Activated CD4-positive, alpha-beta T cell treated with anti-CD3 and anti-CD28 coated beads, Interleukin-2, Interleukin-6, amounts not matched to agents 100 ng/mL and 50 ng/mL, durations not matched to agents 16 hours and 8 hours (primary cell): ENCODE data around the gene PHTF2.
"Not testable (repeated sequence)": the region's sequence is repeated elsewhere in the genome, so short reads cannot be mapped to it uniquely, and the experiment has no call there.

Source experiments
- DNase-seq: peaks from one replicate; pipeline ENCODE4 v3.0.0-alpha.2; 2020

PHTF2 gene

GRCh38 chr7:77798394-77799077 lies at the start of gene PHTF2, which contains the start of gene TMEM60:
TSS of gene PHTF2 (plus strand) at chr7:77798773.
TSS of gene TMEM60 (minus strand) at chr7:77798434. CDS start at chr7:77794373, 4,061 bp downstream.
- DNase-seq = peak; percentile 97

DNA sequence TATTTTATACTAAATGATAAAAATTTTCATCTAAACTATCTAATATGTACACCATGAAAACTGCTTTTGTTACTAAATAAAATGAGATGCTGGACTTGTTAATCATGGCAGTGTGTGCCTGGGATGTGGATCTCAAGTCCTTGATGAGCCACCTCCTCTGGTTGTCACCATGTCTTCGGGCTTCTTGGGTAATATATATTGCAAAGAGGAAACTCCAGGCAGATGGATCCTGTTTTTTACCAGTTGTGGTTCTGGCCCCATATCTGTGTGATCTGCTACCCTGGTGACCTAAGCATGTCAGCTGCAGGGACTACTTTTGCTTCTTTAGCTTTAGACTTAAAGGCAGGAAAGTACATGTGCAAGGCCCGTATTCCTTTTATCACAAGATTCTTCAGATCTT lies 46.6 kb upstream of the PHTF2 start:
- no peak for DNase-seq

DNA sequence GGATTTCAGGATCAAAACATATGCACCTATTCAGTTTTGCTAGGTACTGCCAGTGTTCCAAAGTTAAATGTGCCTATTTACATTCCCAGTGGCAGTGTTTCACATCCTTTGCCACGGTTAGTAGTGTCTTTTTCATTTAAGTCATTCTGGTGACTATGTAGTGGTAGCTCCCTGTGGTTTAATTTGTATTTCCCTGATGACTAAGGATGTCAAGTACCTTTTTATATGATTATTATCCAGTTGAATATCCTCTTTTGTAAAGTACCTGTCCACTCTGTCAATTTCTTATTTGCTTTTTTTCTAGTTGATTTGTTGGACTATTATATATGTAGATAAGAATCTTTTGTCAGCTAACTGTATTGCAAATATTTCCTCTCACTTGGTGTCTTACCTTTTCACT lies 45.4 kb upstream of the PHTF2 start:
- DNase-seq = no peak

- DNase-seq = no peak
These were observed 41.0 kb upstream of the PHTF2 start for GRCh38 chr7:77757589-77757988.

GRCh38 chr7:77759294-77759889 lies 39.2 kb upstream of the PHTF2 start:
- DNase-seq = peak; percentile 81

- no peak for DNase-seq
These were observed 37.6 kb upstream of the PHTF2 start for GRCh38 chr7:77760809-77761453.

- DNase-seq = no peak
These were observed 33.1 kb upstream of the PHTF2 start for GRCh38 chr7:77765481-77765880.

DNA sequence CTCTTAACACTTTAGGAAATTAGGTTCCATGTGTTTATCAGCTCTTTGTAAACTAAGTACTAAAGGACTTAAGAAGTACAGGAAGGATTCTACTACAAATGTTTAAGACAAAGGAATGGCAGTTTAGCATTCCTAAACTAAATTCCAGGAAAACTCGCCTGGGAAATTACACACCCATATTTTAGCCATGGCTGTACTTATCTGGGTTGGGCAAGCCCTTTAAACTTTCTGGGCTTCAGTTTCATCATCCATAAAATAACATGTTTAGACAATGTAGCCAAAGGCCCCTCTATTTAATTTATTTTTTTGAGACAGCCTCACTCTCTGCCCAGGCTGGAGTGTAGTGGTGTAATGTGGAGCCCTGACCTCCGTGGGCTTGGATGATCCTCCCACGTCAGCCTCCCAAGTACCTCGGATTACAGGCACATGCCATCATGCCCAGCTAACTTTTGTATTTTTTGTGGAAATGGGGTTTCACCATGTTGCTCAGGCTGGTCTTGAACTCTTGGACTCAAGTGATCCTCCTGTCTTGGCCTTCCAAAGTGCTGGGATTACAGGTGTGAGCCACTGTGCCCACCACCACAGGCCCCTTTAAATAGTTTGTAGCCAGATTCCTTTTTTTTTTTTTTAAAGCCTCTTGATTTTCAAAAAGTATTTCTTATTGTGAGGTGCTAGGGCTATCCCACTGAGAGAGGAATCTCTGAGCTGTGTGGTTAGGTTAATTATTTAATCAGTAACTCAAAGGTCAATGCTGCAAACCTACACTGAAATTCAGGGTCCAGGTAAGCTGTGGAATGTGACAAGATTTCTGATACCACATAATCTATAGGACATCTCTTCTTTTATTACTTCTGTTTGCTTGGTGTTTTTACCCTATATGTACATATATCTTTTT lies 32.4 kb upstream of the PHTF2 start:
- DNase-seq = no peak

DNA sequence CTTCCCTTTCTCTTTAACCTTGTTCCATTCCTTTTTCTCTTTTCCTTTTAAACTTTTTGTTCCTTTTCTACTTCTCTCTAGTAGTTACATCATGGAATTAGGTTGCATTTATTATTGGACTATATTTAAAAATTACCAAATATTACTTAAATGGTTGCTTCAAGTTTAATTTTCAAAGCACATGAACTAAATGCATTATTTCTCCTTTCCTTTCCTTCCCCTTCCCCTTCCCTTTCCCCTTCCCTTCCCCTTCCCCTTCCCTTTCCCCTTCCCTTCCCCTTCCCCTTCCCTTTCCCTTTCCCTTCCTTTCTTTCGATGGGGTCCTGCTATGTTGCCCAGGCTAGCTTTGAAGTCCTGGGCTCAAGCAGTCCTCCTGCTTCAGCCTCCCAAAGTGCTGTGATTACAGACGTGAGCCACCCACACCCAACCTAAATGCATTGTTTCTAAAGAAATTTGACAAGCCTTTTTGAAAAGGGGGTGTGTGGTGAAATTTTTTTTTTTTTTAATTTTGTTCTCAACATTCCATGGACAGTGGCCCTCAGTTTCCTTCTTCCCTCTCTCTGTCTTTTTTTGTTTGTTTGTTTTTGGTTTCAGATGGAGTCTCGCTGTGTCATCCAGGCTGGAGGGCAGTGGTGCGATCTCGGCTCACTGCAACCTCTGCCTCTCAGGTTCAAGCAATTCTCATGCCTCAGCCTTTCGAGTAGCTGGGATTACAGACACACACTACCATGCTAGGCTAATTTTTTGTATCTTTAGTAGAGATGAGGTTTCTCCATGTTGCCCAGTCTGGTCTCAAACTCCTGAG lies 31.6 kb upstream of the PHTF2 start:
- no peak for DNase-seq

DNA sequence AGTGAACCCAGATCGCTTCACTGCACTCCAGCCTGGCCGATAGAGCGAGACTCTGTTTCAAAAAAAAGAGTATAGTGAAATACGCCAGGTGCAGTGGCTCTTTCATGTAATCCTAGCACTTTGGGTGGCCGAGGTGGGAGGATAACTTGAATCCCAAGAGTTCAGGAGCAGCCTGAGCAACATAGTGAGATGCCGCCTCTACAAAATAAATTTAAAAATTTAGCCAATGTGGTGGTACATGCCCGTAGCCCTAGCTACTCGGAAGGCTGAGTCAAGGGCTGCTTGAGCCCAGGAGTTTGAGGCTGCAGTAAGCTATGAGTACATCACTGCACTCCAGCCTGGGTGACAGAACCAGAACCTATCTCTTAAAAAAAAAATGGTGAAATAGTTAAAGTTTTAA lies 28.3 kb upstream of the PHTF2 start:
- DNase-seq = no peak

- no peak for DNase-seq
These were observed 26.7 kb upstream of the PHTF2 start for GRCh38 chr7:77771901-77772300.

- no peak for DNase-seq
These were observed 20.0 kb upstream of the PHTF2 start for GRCh38 chr7:77778535-77778934.

DNA sequence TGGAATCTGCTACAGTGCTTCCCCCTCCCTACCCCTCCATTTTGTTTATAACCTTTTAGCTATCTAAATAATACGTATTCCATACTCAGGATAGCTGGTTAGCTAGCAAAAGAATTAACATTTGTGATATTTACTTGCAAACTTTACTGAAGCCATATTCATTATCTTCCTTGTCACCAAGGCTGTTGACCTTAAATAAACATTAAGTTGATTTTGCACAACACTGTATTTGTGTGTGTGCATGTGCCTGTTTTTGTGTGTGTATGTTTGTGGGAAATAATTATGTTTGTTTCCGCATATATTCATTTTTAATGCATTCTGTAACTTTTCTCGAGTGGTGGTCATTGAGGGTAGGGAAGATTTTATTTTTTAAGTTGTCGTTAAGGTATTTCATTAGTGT lies 16.2 kb upstream of the PHTF2 start:
- DNase-seq = no peak

GRCh38 chr7:77783111-77783510 lies 15.5 kb upstream of the PHTF2 start:
- no peak for DNase-seq

- DNase-seq = no peak
These were observed 15.0 kb upstream of the PHTF2 start for GRCh38 chr7:77783545-77783944.

GRCh38 chr7:77784426-77784825 lies 14.1 kb upstream of the PHTF2 start:
- DNase-seq = not testable (repeated sequence)

- no peak for DNase-seq
These were observed 12.6 kb upstream of the PHTF2 start for GRCh38 chr7:77786018-77786417.

GRCh38 chr7:77786741-77787140 lies 11.8 kb upstream of the PHTF2 start:
- DNase-seq = no peak

GRCh38 chr7:77788327-77788902 lies 10.2 kb upstream of the PHTF2 start:
- DNase-seq = no peak

- no peak for DNase-seq
These were observed 7.2 kb upstream of the PHTF2 start for GRCh38 chr7:77791336-77791735.

DNA sequence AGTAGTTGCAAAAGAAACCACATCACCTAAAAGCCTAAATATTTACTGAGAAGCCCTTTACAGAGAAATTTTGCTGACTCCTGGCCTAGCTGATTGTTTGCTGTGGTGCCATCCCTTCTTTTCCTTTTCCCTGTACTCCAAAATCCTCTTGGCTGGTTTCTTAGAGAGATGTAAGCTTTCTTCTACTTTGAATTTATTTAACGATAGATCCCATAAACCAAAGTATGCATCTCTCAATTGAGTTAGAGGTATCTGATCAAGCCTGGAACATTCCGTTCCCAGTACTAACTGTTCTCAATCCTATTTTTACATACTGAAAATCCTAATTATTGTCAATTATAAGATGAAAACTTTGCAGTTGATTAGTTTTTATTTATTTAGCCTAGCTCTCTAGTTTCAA lies 6.6 kb upstream of the PHTF2 start:
- DNase-seq = no peak

- DNase-seq = no peak
These were observed 4.6 kb upstream of the PHTF2 start for GRCh38 chr7:77794000-77794399.
